Suppressor macrophage treated with lipopolysaccharide for 1 hour (primary cell): ENCODE data around the gene MLLT6.
"Not testable (repeated sequence)": the region's sequence is repeated elsewhere in the genome, so short reads cannot be mapped to it uniquely, and the experiment has no call there.

Experiments
- DNase-seq, 3 donors: peaks; one replicate each; pipeline ENCODE4 v3.0.0-alpha.2; 2020 to 2022

The MLLT6 gene

GRCh38 chr17:38709104-38709820 is 4.2 kb downstream of the MLLT6 start:
- no peak for DNase-seq

- no peak for DNase-seq
These were observed 5.0 kb downstream of the MLLT6 start for GRCh38 chr17:38709864-38710603.

- no peak for DNase-seq
These were observed 5.5 kb downstream of the MLLT6 start for GRCh38 chr17:38710604-38710962.

GRCh38 chr17:38710985-38711384 is 5.9 kb downstream of the MLLT6 start:
- DNase-seq = no peak

- DNase-seq = no peak
These were observed 6.9 kb downstream of the MLLT6 start for GRCh38 chr17:38711792-38712571.

- no peak for DNase-seq
These were observed 7.5 kb downstream of the MLLT6 start for GRCh38 chr17:38712593-38712992.

- DNase-seq = no peak
These were observed 8.5 kb downstream of the MLLT6 start for GRCh38 chr17:38713456-38714075.

GRCh38 chr17:38715216-38715943 is 10.3 kb downstream of the MLLT6 start:
- DNase-seq = no peak

- no peak for DNase-seq
These were observed 11.4 kb downstream of the MLLT6 start for GRCh38 chr17:38716368-38717005.

- no peak for DNase-seq
These were observed 12.2 kb downstream of the MLLT6 start for GRCh38 chr17:38717139-38717745.

- no peak for DNase-seq
These were observed 14.3 kb downstream of the MLLT6 start for GRCh38 chr17:38719289-38719942.

GRCh38 chr17:38719943-38720641 is 15.0 kb downstream of the MLLT6 start:
- DNase-seq = no peak

GRCh38 chr17:38720941-38721340 is 15.9 kb downstream of the MLLT6 start:
- no peak for DNase-seq

- DNase-seq = no peak
These were observed 16.7 kb downstream of the MLLT6 start for GRCh38 chr17:38721802-38722201.

- DNase-seq = no peak
These were observed 19.4 kb downstream of the MLLT6 start for GRCh38 chr17:38724337-38724988.

- no peak for DNase-seq
These were observed 20.0 kb downstream of the MLLT6 start for GRCh38 chr17:38725066-38725465.

- not testable (repeated sequence) for DNase-seq
These were observed 21.1 kb downstream of the MLLT6 start for GRCh38 chr17:38726145-38726544.

GRCh38 chr17:38727736-38728135 is 22.7 kb downstream of the MLLT6 start:
- DNase-seq = peak; percentile 56 to 78 (median 61)

GRCh38 chr17:38728290-38728831 is 23.3 kb downstream of the MLLT6 start:
- DNase-seq = peak in 1 of 3 donors; percentile 29
